ENCODE results near the gene MIP. TPM values are rescaled to one million over a fixed set of nuclear protein-coding genes. Genes with fewer than 3 reads are reported as not detected.

MIP gene
- total and polyA plus RNA-seq, 2 of the 13 experiments (the other 11 are each of a cell fraction or from before 2014, with no cell fraction given): not detected

- TF ChIP-seq KIAA2018 (CRISPR knock-in tag; IDR thresholded peaks at IDR 0.05; ENCODE audit: borderline replicate concordance): no peak
- TF ChIP-seq RFXANK (CRISPR knock-in tag; IDR thresholded peaks at IDR 0.05): no peak
- TF ChIP-seq SMARCE1 (IDR thresholded peaks at IDR 0.05; ENCODE audit: borderline replicate concordance): no peak
- peak; percentile 88 for TF ChIP-seq ZNF766 (CRISPR knock-in tag; IDR thresholded peaks at IDR 0.05; ENCODE audit: borderline replicate concordance)
- peak; percentile 45 for TF ChIP-seq DBP (CRISPR knock-in tag; IDR thresholded peaks at IDR 0.05; ENCODE audit: not compliant biosample characterization)
- TF ChIP-seq ZNF775 (CRISPR knock-in tag; IDR thresholded peaks at IDR 0.05; ENCODE audit: borderline replicate concordance): no peak
- no peak for TF ChIP-seq NFE2L1 (CRISPR knock-in tag; IDR thresholded peaks at IDR 0.05; ENCODE audit: borderline replicate concordance)
- no peak for TF ChIP-seq ZFP1 (CRISPR knock-in tag; IDR thresholded peaks at IDR 0.05)
- peak; percentile 77; the same call in 1 of the 2 replicates for TF ChIP-seq ZNF792 (CRISPR knock-in tag; IDR thresholded peaks at IDR 0.05)
- no peak for TF ChIP-seq EZH2 (conservative IDR thresholded peaks at IDR 0.05; ENCODE audit: low read depth, low read length)
- peak; percentile 88 for TF ChIP-seq POLR2AphosphoS5 (IDR thresholded peaks at IDR 0.05; ENCODE audit: low read depth, low read length)
- no peak for TF ChIP-seq ATRX (CRISPR knock-in tag; IDR thresholded peaks at IDR 0.05; ENCODE audit: borderline replicate concordance)
- peak; percentile 69; the same call in 1 of the 2 replicates for TF ChIP-seq CBX5 (CRISPR knock-in tag; IDR thresholded peaks at IDR 0.05; ENCODE audit: borderline replicate concordance)
- 0 out of 2 replicates have a peak, but pooled peaks have one; percentile 34 for TF ChIP-seq DMTF1 (CRISPR knock-in tag; IDR thresholded peaks at IDR 0.05)
- no peak for TF ChIP-seq MIXL1 (CRISPR knock-in tag; IDR thresholded peaks at IDR 0.05)
- TF ChIP-seq SMAD9 (CRISPR knock-in tag; IDR thresholded peaks at IDR 0.05): 0 out of 2 replicates have a peak, but pooled peaks have one; percentile 69
- TF ChIP-seq ZFAT (CRISPR knock-in tag; conservative IDR thresholded peaks at IDR 0.05): no peak; the same call in 1 of the 2 replicates
- peak; percentile 28 for TF ChIP-seq ZNF784 (CRISPR knock-in tag; IDR thresholded peaks at IDR 0.05; ENCODE audit: borderline replicate concordance)
Observed at GRCh38 chr12:56448860-56449621, 5.4 kb downstream of the MIP start, which contains the start of gene TIMELESS (continued).

All from HepG2 (cell line).